HCT116 (cell line): ENCODE results near the gene RHOD. TPM values are rescaled to one million over a fixed set of nuclear protein-coding genes. Genes with fewer than 3 reads are reported as not detected.

Source experiments
- ATAC-seq: fragments of 200-7000 bp; cut with Tn5 transposase; 2 replicates; pipeline ENCODE4 v1.9.1; 2020; ENCODE audit warnings: mild to moderate bottlenecking, moderate library complexity
- BruUV-seq: library from RNA; stranded (reverse); fragments of 400-500 nt; replicated peaks from 2 replicates; lab custom pipeline; 2021; lab: Mats Ljungman, UMichigan
- CTCF ChIA-PET: fragments of 300-600 bp; sonication (Branson Sonifier 250); formaldehyde crosslinking; loops from one replicate; lab custom pipeline; 2021; ENCODE audit warnings: antibody characterized with exemption; lab: Charles Lee
- POLR2A ChIA-PET: fragments of 300-600, 350-600 bp; sonication (Branson Sonifier 250); formaldehyde crosslinking; loops from one replicate; lab custom pipeline; 2021; ENCODE audit warnings: antibody characterized with exemption; lab: Charles Lee
- RAD21 ChIA-PET, 2 experiments: fragments of 300-600 bp; sonication (Branson Sonifier 250); formaldehyde crosslinking; loops; one replicate each; lab custom pipeline; 2023; ENCODE audit warnings: low total read pairs in 2 of 2; ENCODE audit not compliant: uncharacterized antibody in 2 of 2, unreplicated experiment in 2 of 2, low non-redundant PET in 1 of 2; lab: Charles Lee
- DNase-seq: peaks from one replicate; pipeline ENCODE4 v3.0.0-alpha.2; 2010; ENCODE audit warnings: low read depth, low spot score
- H2AFZ ChIP-seq: fragments of 200-600 bp; shearing (Covaris generic), sonication (generic); 2 replicates; pipeline ENCODE4 v1.6.1; 2017; ENCODE audit warnings: low read depth, mixed run types, mixed read lengths, antibody characterized with exemption, low read length; ENCODE audit not compliant: poor library complexity, severe bottlenecking
- H3K27ac ChIP-seq: 2 replicates; pipeline ENCODE4 v1.5.1; 2012; ENCODE audit warnings: low read depth, low read length
- H3K27me3 ChIP-seq: fragments of 200-600 bp; sonication (generic); 2 replicates; pipeline ENCODE4 v1.6.1; 2016; ENCODE audit warnings: mixed run types, low read length, mixed read lengths; ENCODE audit not compliant: insufficient read depth
- H3K36me3 ChIP-seq, 2 experiments: fragments of 200-500 bp in 1 of 2; fragments of 200-600 bp in 1 of 2; sonication (Bioruptor generic) in 1 of 2; sonication (generic) in 1 of 2; 2 replicates each; pipeline versions ENCODE4 v1.5.1 to v1.6.1; 2014 to 2016; ENCODE audit warnings: low read length in 2 of 2, inconsistent platforms in 1 of 2, mixed read lengths in 1 of 2, mixed run types in 1 of 2; ENCODE audit not compliant: insufficient read depth in 2 of 2, control insufficient read depth in 1 of 2
- H3K4me1 ChIP-seq, 2 experiments: fragments of 200-600 bp in 1 of 2; sonication (generic) in 1 of 2; 2 replicates each; pipeline versions ENCODE4 v1.5.1 to v1.6.1; 2012 to 2017; ENCODE audit warnings: low read length in 2 of 2, inconsistent platforms in 1 of 2, mild to moderate bottlenecking in 1 of 2, mixed read lengths in 1 of 2, mixed run types in 1 of 2, moderate library complexity in 1 of 2; ENCODE audit not compliant: insufficient read depth in 2 of 2, control insufficient read depth in 1 of 2
- H3K4me2 ChIP-seq: fragments of 200-600 bp; sonication (generic); 2 replicates; pipeline ENCODE4 v1.6.1; 2017; ENCODE audit warnings: mixed run types, low read length, mixed read lengths
- H3K4me3 ChIP-seq, 2 experiments: fragments of 200-600 bp in 1 of 2; sonication (generic) in 1 of 2; replicated peaks in 1 of 2; 2 replicates each; pipeline ENCODE4 v1.5.1; 2011 to 2016; ENCODE audit warnings: low read length in 2 of 2, control low read depth in 1 of 2, low read depth in 1 of 2, mild to moderate bottlenecking in 1 of 2, mixed read lengths in 1 of 2, mixed run types in 1 of 2
- H3K79me2 ChIP-seq: fragments of 200-600 bp; sonication (generic); 2 replicates; pipeline ENCODE4 v1.6.1; 2017; ENCODE audit warnings: mild to moderate bottlenecking, mixed run types, low read length, moderate library complexity, mixed read lengths; ENCODE audit not compliant: insufficient read depth
- H3K9ac ChIP-seq: fragments of 200-600 bp; sonication (generic); 2 replicates; pipeline ENCODE4 v1.6.1; 2016; ENCODE audit warnings: low read length, mixed read lengths
- H3K9me2 ChIP-seq: fragments of 200-600 bp; sonication (generic), shearing (Covaris generic); 2 replicates; pipeline ENCODE4 v1.6.1; 2017; ENCODE audit warnings: mixed run types, mild to moderate bottlenecking, moderate library complexity; ENCODE audit not compliant: insufficient read depth
- H3K9me3 ChIP-seq, 2 experiments: fragments of 200-500 bp in 1 of 2; fragments of 200-600 bp in 1 of 2; sonication (Bioruptor generic) in 1 of 2; sonication (generic) in 1 of 2; 2 replicates each; pipeline ENCODE4 v1.6.1; 2014 to 2017; ENCODE audit warnings: low read length in 2 of 2, mixed read lengths in 2 of 2, inconsistent platforms in 1 of 2, low read depth in 1 of 2, mild to moderate bottlenecking in 1 of 2, mixed run types in 1 of 2, moderate library complexity in 1 of 2; ENCODE audit not compliant: control insufficient read depth in 1 of 2, insufficient read depth in 1 of 2
- H4K20me1 ChIP-seq: fragments of 200-600 bp; sonication (generic), shearing (Covaris generic); 2 replicates; pipeline ENCODE4 v1.6.1; 2017; ENCODE audit warnings: mixed run types, mild to moderate bottlenecking, moderate library complexity; ENCODE audit not compliant: insufficient read depth
- CBX3 ChIP-seq: IDR thresholded peaks from 2 replicates; pipeline ENCODE4 v1.6.1; 2012; ENCODE audit warnings: low read depth
- intact Hi-C: fragments of 100-400 bp; cut with micrococcal nuclease; formaldehyde crosslinking; loops from 2 replicates; pipeline ENCODE4 v1.10.0; 2022
- total RNA-seq: library from RNA; stranded (reverse); gene quantifications from one replicate; pipeline ENCODE4 v1.2.1, GENCODE V29; 2021; ENCODE audit not compliant: unreplicated experiment
- TF ChIP-seq, protein P1 (sequence below): IDR thresholded peaks from 2 replicates; pipeline ENCODE4 v1.6.1; 2012
- TF ChIP-seq, protein P2 (sequence below): IDR thresholded peaks from 2 replicates; pipeline ENCODE4 v1.6.1; 2011; ENCODE audit warnings: mild to moderate bottlenecking, low read length, moderate library complexity; ENCODE audit not compliant: insufficient replicate concordance; ENCODE audit errors: extremely low read depth

RHOD gene
- total RNA-seq, 1 experiment from 2014 or later, result 42.0 TPM

- Histone ChIP-seq H4K20me1 (no peaks in the 10 kb centered on the region), H3K36me3 (no peaks in the 10 kb centered on the region), H3K27ac (no peak overlapping the region), H3K79me2 (no peaks in the 10 kb centered on the region), H3K4me2 (peak overlapping the region; percentile 47), H3K9me2 (no peaks in the 10 kb centered on the region), H3K4me1 (peaks cover 28 to 37% of the 10 kb centered on the region in 2 experiments), H3K27me3 (no peaks in the 10 kb centered on the region), H3K4me3 (no peak overlapping the region), H3K9me3 (no peaks in the 10 kb centered on the region), H3K9ac (peak overlapping the region; percentile 25), H2AFZ (no peak overlapping the region)
- ATAC-seq (peak; percentile 31; the same call in 1 of the 2 replicates), DNase-seq (no peak)
- intact Hi-C loops, result no loop called here
- TF ChIP-seq, protein P1, sequence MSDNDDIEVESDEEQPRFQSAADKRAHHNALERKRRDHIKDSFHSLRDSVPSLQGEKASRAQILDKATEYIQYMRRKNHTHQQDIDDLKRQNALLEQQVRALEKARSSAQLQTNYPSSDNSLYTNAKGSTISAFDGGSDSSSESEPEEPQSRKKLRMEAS, result no peak
- TF ChIP-seq, protein P2, sequence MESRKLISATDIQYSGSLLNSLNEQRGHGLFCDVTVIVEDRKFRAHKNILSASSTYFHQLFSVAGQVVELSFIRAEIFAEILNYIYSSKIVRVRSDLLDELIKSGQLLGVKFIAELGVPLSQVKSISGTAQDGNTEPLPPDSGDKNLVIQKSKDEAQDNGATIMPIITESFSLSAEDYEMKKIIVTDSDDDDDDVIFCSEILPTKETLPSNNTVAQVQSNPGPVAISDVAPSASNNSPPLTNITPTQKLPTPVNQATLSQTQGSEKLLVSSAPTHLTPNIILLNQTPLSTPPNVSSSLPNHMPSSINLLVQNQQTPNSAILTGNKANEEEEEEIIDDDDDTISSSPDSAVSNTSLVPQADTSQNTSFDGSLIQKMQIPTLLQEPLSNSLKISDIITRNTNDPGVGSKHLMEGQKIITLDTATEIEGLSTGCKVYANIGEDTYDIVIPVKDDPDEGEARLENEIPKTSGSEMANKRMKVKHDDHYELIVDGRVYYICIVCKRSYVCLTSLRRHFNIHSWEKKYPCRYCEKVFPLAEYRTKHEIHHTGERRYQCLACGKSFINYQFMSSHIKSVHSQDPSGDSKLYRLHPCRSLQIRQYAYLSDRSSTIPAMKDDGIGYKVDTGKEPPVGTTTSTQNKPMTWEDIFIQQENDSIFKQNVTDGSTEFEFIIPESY, result no peak
- no peak for TF ChIP-seq CBX3
- BruUV-seq, result no TSS peak
- RAD21 ChIA-PET, result interaction anchor here in 1 of 2 experiments (0.7 kb wide), 1 partner anchor 47 kb away, joined by 3 read pairs; no protein-coding TSS in a partner anchor
- POLR2A ChIA-PET, result interaction anchor here (0.8 kb wide), 1 partner anchor 24 kb away, joined by 3 read pairs; no protein-coding TSS in a partner anchor
- CTCF ChIA-PET, result interaction anchor here (0.6 to 1.2 kb wide), 2 partner anchors 10 to 354 kb away, joined by 3 read pairs; no protein-coding TSS in a partner anchor
These were observed 24.7 kb upstream of the RHOD start for GRCh38 chr11:67031791-67032561.
